Fibroblast of lung (primary cell): Measurements from ENCODE around the gene SNX20.

Source experiments
- EZH2 ChIP-seq: IDR thresholded peaks from 2 replicates; pipeline ENCODE4 v1.5.1; 2012; ENCODE audit warnings: low read length, control low read depth, mild to moderate bottlenecking; ENCODE audit errors: missing control alignments
- TF ChIP-seq, protein P1 (sequence below), 2 donors: IDR thresholded peaks in 1 of 2; conservative IDR thresholded peaks in 1 of 2; 1 replicate in 1 of 2; 2 replicates in 1 of 2; pipeline ENCODE4 v1.5.1; 2011 to 2012; ENCODE audit warnings: low read length in 2 of 2, control low read depth in 1 of 2, inconsistent platforms in 1 of 2, low read depth in 1 of 2, mild to moderate bottlenecking in 1 of 2

DNA sequence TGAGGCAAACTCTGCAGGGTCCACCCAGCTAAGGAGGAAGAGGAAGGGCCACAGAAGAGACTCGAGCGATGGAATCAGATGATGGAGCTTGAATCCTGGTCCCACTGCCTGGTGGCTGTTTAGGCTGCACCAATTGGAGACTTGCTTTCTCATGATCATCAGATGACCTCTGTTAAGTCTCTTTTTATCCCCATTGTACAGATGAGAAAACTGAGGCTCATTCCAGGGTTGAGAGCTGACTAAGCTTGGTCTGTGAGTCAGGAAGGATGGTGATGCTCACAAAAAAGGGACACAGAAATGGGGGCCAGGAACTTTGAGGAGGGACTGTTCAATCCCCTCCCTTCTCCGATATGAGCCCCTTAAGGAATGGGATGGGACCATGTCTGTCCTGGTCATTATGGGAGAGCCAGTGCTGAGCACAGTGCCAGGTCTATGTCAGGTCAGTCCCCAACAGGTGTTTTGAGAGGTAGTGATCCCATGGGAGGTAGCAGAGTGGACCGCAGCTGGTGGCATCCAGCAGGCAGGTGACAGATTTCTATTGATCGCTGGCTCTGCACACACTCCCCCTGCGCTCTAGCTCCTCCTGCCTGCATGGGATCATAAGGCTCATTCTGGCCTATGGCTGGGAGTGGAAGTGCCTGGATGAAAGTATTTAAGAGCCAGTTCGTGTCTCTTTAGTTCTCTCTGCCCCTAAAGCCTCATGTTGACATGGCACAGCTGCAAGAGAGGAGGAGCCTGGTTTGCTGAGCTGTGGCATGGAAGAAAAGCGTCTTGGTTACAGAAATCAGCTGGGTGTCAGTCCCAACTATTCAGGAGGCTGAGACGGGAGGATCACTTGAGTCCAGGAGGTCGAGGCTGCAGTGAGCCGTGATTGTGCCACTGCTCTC is 27.2 kb downstream of the SNX20 start:
- TF ChIP-seq EZH2, result no peak
- TF ChIP-seq, protein P1, sequence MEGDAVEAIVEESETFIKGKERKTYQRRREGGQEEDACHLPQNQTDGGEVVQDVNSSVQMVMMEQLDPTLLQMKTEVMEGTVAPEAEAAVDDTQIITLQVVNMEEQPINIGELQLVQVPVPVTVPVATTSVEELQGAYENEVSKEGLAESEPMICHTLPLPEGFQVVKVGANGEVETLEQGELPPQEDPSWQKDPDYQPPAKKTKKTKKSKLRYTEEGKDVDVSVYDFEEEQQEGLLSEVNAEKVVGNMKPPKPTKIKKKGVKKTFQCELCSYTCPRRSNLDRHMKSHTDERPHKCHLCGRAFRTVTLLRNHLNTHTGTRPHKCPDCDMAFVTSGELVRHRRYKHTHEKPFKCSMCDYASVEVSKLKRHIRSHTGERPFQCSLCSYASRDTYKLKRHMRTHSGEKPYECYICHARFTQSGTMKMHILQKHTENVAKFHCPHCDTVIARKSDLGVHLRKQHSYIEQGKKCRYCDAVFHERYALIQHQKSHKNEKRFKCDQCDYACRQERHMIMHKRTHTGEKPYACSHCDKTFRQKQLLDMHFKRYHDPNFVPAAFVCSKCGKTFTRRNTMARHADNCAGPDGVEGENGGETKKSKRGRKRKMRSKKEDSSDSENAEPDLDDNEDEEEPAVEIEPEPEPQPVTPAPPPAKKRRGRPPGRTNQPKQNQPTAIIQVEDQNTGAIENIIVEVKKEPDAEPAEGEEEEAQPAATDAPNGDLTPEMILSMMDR (conservative IDR thresholded peaks at IDR 0.05 in 1 of 2, IDR thresholded peaks at IDR 0.05 in 1 of 2; ENCODE audit: low read depth in 1 of 2, low read length in 2 of 2), result no peak
